Endometrial microvascular endothelial cells (primary cell): ENCODE results near the gene LRP1. TPM values are rescaled to one million over a fixed set of nuclear protein-coding genes. Genes with fewer than 3 reads are reported as not detected.
"Not testable (repeated sequence)": the region's sequence is repeated elsewhere in the genome, so short reads cannot be mapped to it uniquely, and the experiment has no call there.

ENCODE experiments used
- in situ Hi-C: cut with HindIII; loops from 2 replicates; pipeline ENCODE4 v1.10.0; 2017; ENCODE audit warnings: low sequenced_read_pairs, low pct_unique_long_range_greater_than_20kb; ENCODE audit errors: inconsistent ontology term
- total RNA-seq: library from RNA; depleted of rRNA; stranded (reverse); fragments of >200 nt; gene quantifications from one replicate; pipeline ENCODE4 v1.2.3, GENCODE V29; 2015; ENCODE audit errors: inconsistent ontology term

The LRP1 gene
- total RNA-seq, 1 donor from 2014 or later: 3.1 TPM

DNA sequence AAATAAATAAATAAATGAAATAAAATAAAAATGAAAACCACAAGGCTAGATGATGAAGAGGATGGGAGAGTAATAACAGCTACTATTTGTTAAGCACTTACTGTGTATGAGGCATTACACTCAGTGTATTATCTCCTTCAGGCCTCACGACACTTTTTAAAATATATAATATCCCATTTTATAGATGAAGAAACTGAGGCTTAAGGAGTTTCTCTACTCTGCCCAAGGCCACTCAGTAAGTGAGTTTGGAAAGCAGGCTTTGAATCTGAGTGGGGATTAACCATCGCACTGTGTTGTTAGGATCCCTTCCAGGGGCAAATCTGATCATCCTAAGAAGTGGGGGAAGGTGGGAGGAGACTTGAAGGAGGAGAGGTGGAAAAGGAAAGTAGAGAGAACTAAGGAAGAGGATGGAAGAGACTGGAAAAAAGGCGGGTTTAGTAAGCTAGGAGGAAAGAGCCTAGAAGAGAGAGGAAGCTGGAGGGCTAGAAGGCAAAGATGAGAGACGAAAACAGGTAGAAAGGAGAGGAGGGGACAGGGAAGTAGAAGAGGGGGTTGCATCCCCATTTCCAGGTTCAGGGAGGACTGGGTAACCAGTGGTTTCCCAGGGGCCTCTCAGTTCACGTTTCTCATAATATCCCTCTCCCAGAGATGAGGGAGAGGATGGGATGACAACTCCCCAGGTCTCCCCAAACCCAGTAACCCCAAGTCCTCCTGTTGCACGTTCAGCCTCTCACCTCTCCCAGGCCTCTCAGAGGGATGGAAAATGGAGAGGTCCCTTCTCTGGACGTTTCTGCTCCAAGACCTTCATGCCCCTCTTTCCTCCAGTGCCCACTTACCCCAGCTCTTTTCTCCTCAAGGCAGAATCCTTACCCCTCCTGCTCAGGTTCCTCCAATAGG lies 18.8 kb upstream of the LRP1 start:
- in situ Hi-C loops: no loop called here

DNA sequence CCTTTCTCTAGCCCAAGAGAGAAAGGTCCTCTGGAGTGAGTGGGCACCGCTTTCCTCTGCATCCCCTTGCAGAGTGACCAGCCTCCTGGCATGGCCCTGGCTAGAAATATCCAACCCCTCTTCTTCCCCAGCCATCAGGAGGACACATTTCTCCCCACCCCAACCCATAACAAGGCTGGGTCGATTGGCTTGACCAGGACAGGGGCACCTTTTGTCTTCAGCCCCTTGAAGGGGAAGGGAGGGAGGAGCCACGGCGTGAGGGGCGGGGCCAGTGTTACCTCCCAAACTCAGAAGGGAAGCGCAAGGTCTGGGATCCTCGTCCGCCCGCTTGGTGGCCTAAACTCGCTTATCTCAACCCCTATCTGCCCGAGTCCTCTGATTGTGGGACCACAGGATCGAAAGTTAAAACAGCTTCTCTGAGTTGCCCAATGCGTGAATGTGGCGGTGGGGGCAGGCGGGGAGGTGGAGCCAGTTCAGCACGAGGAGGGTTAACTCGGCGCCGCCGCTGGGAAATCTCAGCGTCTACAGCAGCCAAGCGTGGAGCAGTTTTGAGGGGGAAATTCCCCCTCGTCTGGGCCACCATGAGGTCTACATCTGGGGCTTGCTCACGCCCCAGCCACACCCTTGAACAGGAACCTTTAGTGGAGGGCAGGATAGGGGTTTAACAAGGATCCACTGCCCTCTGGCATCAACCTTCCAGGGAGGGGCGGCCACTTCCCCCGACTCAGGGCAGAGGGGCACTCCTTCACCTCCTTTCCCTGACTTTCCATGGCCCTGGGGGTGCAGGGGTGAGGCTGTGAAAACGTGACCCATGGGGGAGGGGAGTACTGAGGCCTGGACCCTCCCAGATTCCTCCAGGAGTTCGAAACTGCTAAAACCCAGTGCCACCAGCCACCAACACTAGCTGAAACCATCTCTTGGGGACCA lies 17.9 kb upstream of the LRP1 start:
- in situ Hi-C loops: no loop called here

DNA sequence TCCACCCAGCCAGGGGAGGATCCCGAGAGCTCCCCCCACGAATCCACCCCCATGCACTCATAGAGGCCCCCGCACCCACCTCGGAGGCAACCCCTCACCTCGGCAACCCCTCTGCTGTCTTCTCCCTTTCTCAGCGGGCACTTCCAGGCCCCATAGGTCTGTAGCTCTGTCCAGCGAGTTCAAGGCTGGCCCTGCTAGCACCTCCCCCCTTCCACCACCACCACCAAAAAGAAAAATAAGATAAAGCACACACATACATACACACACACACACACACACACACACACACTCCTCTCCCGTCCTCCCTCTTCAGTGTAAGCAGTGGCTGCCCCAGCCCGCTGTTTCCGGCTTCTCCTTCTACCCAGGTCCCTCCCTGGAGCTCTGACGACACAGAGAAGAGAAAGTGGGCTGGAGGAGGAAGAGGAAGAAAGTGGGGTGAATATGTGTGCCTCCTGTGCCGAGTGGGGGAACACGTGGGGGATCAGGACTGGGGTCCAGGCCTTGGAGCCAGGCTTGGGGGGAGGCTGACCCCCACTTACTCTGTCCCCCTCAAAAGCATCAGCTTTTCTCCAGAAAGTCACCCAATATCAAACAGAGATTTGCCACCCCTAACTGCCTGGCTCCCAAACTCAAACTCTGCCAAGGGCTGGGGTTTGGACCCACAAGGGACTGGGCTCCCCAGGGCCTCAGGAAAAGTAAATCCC lies 17.1 kb upstream of the LRP1 start, which contains the start of gene STAT6:
STAT6 (minus strand) TSS at position 332 of the 704 bp plus-strand sequence. CDS start 3,084 bp downstream, outside the sequence.
- in situ Hi-C loops: no loop called here

DNA sequence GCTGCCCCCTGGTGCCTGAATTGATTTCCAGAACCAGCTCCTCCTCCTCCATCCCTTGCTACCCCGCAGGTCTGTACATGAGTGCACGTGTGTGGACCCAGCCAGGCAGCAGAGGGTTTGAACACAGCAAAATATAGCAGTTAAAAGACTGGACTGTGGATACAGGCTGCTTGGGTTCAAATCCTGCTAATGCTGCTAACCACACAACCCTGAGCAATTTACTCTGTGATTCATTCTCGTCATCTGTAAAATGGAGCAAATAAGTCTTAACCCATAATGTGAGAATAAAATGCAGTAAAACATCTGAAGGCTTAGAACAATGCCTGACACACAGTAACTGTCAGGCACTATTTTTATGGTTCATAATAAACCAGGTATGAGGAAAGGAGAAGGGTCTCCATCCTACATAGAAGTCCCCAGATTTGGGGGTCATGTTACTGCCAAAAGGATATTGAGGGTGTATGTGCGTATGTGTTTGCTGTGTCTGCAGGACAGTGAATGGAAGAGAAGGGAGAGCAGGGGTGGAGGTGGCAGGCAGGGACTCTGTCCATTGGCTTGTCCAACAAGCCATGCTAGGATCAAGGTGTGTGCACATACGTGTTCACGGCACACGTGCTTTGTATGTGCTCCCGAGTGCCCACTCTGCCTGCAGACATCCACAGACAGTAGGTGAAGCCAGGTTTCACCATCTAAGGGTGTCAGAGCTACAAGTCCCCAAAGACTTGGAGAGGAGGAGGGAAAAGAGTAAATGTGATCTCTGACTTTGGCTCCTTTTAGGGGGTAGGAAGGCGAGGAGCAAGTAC lies 15.6 kb upstream of the LRP1 start:
- in situ Hi-C loops: no loop called here

DNA sequence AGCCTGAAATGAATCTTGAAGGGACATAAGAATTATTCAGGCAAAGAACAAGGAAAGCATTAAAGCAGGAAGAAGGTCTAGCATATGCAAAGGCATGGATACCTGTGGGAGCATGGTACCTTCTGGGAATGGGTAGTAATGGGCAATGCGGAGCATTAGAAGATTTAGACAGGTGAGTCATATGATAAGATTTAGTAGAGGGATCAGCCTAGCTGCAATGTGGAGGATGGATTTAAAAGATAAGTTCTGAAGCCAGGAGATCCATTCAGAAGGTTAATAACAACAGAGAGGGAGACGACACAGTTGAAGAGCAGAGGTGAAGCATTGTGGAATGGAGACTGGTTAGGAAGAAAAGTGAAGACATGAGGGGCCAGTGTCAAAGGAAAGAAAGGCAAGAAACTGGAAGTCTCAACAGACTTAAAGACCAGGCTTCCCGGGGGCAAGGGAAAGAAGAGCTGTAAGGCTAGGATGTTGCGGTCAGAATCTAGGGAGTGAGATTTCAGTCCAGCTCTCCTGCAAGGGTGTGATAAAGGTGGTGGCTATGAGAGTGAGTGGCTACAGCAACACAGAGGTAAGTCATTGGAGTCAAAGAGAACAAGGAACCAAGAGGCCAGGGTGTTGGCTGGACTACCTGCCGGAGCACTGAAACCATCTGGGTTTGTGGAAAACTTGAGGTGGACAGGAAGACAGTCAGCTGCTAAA lies 11.6 kb upstream of the LRP1 start:
- in situ Hi-C loops: no loop called here

DNA sequence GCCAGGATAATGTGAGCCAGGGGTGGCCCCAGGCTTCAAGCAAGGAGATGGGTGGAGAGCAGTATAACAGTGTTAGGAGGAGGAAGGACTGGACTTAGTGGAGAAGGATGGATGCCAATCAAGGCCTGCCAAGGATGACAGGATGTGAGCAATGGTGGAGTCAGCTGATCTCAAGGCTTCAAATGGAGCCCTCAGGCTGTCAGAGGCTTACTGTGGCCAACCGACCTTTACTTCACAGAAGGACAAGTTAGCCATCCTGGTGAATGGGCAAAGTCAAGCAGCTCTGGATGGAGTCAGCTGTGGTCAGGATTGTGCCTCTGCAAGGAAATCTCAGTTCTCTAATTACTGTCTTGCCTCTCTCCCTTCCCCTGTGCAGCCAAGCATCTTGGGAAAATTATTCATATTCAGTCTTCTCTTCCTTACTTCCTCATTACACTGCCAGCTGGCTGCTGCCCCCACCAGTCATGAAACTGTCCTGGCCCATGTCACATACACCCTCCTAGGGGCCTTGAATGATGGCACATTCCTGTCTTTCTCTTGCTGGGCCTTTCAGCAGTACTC lies 9.5 kb upstream of the LRP1 start:
- in situ Hi-C loops: no loop called here

DNA sequence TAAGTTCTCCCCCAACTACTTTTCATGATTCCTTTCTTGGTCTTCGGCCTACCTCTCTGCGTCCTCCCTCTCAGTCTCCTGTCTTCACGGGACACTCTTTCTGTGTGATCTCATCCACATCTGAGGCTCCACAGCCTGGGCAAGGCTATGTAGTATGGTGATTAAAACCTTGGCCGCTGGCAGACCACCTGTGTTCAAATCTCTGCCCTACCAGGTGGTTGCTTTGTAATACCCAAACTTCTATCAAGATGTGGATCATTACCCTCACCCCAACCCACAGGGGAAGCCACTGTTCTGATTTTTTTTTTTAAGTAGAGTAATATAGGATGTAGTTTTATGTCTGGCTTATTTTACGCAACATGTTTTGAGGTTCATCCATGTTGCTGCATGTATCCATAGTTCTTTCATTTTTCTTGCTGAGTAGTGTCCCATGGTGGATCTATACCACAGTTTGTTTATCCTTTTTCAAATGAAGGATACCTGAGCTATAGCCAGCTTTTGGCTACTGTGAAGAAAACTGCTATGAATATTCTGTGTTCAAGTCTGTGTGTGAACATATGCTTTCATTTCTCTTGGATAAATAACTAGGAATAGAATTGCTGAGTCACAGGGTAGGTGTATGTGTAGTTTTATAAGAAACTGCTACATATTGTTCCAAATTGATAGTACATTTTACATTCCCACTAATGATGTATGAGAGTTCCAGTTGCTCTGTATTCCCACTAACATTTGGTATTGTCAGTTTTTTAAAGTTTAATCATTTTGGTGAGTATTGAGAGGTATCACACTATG lies 8.8 kb upstream of the LRP1 start:
- in situ Hi-C loops: no loop called here

DNA sequence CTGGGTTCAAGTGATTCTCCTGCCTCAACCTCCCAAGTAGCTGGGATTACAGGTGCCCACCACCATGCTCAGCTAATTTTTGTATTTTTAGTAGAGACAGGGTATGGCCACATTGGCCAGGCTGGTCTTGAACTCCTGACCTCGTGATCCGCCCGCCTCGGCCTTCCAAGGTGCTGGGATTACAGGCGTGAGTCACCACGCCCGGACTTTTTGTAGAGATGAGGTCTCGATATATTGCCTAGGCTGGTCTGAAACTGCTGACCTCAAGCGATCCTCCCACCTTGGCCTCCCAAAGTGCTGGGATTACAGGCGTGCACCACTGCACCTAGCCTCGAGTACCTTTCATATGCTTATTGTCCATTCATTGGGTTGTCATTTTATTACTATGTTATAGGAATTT lies 7.6 kb upstream of the LRP1 start:
- in situ Hi-C loops: not testable (repeated sequence)

DNA sequence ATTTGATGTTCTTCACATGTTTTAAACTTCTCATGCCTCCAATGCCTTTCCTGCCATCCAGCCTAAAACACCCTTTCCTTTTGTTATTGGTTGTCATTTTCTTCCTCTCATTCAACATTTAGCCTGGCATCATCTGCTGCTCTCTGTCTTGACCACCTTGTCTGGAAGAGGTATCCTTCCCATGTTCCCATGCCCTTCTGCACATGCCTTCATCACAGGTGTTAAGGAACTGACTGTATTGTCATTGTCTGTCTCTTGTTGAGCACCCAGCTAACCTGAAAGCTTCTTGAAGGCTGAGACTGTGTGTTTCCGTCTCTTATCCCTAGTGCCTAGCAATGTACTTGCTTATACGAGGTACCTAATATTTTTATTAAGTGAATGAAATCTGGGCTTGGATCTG lies 4.5 kb upstream of the LRP1 start:
- in situ Hi-C loops: no loop called here

DNA sequence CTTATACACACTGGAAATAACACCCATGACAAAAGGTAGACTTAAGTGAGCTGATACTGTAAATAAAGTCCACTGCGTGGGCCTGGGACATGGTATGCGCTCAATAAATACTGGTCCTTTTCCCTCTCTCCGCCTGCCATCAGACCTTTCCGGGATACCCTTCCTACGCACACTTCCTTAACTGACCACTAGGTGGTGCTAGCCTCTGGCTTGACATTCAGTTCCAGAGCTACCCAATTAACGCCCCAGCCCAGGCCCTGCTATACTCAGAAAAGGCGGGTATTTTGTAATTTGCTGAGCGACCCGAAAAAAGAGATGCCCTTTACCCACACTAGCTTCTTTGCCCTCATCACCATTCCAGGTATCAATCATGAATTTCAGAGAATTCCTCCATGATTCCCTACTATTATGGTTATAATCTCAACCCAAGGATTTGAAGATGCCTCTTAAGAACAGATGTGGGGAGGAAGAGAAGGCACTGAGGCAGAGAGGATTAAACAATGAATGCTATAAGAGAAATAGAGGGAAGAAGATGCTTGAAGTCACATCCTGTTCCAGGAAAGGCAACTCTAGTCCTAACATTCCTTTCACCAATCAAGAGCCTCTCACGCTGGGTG lies 3.9 kb upstream of the LRP1 start:
- in situ Hi-C loops: no loop called here

DNA sequence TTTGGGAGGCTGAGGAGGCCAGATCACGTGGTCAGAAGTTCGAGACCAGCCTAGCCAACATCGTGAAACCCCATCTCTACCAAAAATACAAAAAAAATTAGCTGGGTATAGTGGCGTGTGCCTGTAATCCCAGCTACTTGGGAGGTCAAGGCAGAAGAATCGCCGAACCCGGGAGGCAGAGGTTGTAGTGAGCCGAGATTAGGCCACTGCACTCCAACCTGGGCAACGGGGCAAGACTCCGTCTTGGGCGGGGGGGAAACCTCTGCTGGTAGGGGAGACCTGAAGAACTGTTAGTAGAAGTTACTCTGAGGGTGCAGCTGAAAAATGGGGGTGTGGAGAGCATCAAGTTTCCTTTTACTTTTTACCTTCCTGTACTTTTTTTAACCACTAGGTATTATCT lies 2.2 kb upstream of the LRP1 start:
- in situ Hi-C loops: no loop called here

DNA sequence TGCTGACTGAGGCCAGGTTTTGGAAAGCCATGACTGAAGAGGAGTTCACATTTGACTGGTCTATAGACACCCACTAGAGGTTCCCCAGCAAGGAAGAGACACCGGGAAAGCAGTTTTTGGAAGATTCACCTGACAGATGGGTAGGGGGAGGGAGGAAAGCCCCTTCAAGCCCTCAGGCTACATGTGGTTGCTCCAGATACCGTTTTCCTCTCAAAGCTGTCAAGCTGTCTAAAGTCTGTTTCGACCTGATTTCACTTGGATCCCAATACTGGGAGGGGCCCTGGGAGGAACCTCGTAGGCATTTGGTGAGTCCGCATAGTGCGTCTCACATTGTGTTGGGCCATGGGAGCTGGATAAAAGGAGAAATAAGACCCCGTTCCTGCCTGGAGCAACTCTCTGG lies 1.7 kb upstream of the LRP1 start:
- in situ Hi-C loops: no loop called here

DNA sequence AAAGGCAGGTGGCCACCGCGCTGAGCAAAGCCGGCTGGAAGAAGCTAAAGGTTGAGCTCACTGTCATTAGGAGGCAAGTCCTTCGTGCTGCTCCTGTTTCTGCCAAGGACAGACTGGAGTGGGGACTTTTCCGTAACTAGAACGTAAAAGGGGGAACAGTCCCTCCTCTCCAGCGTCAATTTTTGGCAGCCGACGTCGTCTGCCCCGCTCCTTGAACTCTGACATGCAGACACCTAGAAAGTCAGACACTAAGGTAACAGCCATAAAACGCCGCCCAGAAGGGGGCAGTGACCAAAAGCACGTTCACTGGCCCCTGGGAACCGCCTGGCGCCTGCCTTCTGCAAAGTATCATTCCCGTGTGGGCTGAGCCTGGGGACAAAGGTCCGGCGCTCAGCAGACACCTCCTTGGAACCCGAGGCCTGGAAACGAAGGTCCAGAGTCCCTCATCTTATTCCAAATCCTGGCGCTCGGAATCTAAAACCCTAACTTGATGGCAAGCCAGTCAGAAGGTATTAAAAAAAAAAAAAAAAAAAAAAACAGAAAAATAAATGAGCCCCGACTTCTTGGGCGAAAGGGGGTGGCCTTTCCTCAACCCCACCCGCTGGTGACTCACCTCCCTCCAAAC lies 1.1 kb upstream of the LRP1 start:
- in situ Hi-C loops: no loop called here

DNA sequence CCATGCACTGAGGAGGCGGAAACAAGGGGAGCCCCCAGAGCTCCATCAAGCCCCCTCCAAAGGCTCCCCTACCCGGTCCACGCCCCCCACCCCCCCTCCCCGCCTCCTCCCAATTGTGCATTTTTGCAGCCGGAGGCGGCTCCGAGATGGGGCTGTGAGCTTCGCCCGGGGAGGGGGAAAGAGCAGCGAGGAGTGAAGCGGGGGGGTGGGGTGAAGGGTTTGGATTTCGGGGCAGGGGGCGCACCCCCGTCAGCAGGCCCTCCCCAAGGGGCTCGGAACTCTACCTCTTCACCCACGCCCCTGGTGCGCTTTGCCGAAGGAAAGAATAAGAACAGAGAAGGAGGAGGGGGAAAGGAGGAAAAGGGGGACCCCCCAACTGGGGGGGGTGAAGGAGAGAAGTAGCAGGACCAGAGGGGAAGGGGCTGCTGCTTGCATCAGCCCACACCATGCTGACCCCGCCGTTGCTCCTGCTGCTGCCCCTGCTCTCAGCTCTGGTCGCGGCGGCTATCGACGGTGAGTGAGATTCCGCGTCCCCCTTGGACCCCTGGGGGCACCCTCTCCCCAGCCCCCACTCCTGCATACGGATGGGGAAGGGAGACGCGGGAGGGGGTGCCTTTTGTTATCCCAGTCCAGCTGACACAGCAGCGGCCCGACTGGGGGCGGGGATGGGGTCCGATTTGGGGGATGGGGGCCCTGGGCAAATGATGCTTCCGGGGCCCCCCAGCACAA lies 400 bp downstream of the LRP1 start:
- in situ Hi-C loops: no loop called here

DNA sequence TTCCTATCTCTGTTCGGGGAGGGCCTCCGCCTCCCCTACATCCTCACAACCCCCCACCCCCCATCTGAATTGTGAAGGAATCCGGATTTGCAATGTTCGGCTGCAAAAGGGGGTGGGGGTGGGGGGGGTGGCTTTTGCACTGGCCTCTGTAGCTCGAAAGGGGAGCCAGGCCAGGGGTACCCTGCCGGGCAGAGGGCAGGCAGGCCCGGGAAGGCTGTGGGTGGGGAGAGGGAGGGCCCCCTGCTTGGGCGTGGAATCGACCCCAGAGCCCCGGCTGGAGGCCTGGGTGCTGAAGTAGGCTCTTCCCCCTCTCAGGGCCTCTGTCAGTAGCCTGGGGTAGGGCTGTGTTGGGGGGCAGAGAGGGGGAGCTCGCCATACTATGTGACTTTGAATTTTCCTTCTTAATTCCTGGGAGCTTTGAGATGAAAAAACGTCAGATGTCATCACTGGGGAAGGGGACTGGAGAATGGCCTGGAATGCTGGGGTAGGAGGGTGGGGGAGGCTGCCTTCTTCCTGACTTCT lies 1.1 kb downstream of the LRP1 start:
- in situ Hi-C loops: no loop called here
